Suppressor macrophage (primary cell): ENCODE measurements around the gene UQCRHL.
"Not testable (repeated sequence)": the region's sequence is repeated elsewhere in the genome, so short reads cannot be mapped to it uniquely, and the experiment has no call there.

Experiments used
- DNase-seq, 4 experiments: peaks; one replicate each; pipeline ENCODE4 v3.0.0-alpha.2; 2020 to 2022

Gene UQCRHL

GRCh38 chr1:15835205-15835740 lies 27.8 kb upstream of the UQCRHL start:
- peak in 1 of 4 experiments; percentile 62 for DNase-seq

GRCh38 chr1:15834406-15835204 lies 27.2 kb upstream of the UQCRHL start:
- DNase-seq, result peak; percentile 93 to 97 (median 96)

GRCh38 chr1:15833842-15834405 lies 26.5 kb upstream of the UQCRHL start:
- DNase-seq, result no peak

GRCh38 chr1:15833069-15833679 lies 25.7 kb upstream of the UQCRHL start:
- DNase-seq, result peak; percentile 57 to 77 (median 72)

GRCh38 chr1:15830258-15830657 lies 22.8 kb upstream of the UQCRHL start:
- DNase-seq, result no peak

GRCh38 chr1:15828931-15829330 lies 21.5 kb upstream of the UQCRHL start:
- not testable (repeated sequence) for DNase-seq

- not testable (repeated sequence) for DNase-seq
These were observed 20.1 kb upstream of the UQCRHL start for GRCh38 chr1:15827567-15827966.

- peak in 2 of 4 experiments; percentile 14 to 41 for DNase-seq
These were observed 19.5 kb upstream of the UQCRHL start for GRCh38 chr1:15826810-15827507.

- DNase-seq, result peak; percentile 47 to 90 (median 78)
These were observed 18.4 kb upstream of the UQCRHL start for GRCh38 chr1:15825800-15826199.

- DNase-seq, result no peak
These were observed 13.0 kb upstream of the UQCRHL start for GRCh38 chr1:15820478-15820877.

GRCh38 chr1:15816674-15817073 lies 9.2 kb upstream of the UQCRHL start:
- DNase-seq, result no peak

GRCh38 chr1:15810073-15810472 lies 2.6 kb upstream of the UQCRHL start:
- DNase-seq, result no peak

GRCh38 chr1:15808955-15809354 lies 1.5 kb upstream of the UQCRHL start:
- no peak for DNase-seq

- DNase-seq, result no peak
These were observed 328 bp downstream of the UQCRHL start for GRCh38 chr1:15807121-15807520.

GRCh38 chr1:15804060-15804459 lies 3.4 kb downstream of the UQCRHL start:
- DNase-seq, result no peak

GRCh38 chr1:15803380-15803779 lies 4.1 kb downstream of the UQCRHL start:
- peak in 3 of 4 experiments; percentile 44 to 59 (median 44) for DNase-seq

- DNase-seq, result peak in 1 of 4 experiments; percentile 12
These were observed 5.0 kb downstream of the UQCRHL start for GRCh38 chr1:15802234-15802965.

- DNase-seq, result peak in 2 of 4 experiments; percentile 31 to 33
These were observed 7.3 kb downstream of the UQCRHL start for GRCh38 chr1:15799928-15800835.

GRCh38 chr1:15799004-15799867 lies 8.2 kb downstream of the UQCRHL start:
- DNase-seq, result peak; percentile 38 to 62 (median 53)
